Caco-2 (cell line): Measurements from ENCODE around the gene UBE2E2. TPM values are rescaled to one million over a fixed set of nuclear protein-coding genes. Genes with fewer than 3 reads are reported as not detected.

Experiments
- BruUV-seq: library from RNA; stranded (reverse); fragments of 400-500 nt; replicated peaks from 2 replicates; lab custom pipeline; 2021; lab: Mats Ljungman, UMichigan
- CTCF ChIA-PET: fragments of 300-600 bp; sonication (Branson Sonifier 250); formaldehyde crosslinking; loops from one replicate; lab custom pipeline; 2022; ENCODE audit warnings: antibody characterized with exemption; lab: Charles Lee
- POLR2A ChIA-PET: fragments of 300-600 bp; sonication (Branson Sonifier 250); formaldehyde crosslinking; loops from one replicate; lab custom pipeline; 2022; ENCODE audit warnings: antibody characterized with exemption; lab: Charles Lee
- DNase-seq, 2 experiments: peaks; one replicate each; pipeline versions ENCODE4 v3.0.0 to v3.0.0-alpha.2; 2020 to 2022
- H3K27me3 ChIP-seq: replicated peaks from 2 replicates; pipeline ENCODE4 v1.6.0; 2011; ENCODE audit warnings: low read length; ENCODE audit not compliant: control insufficient read depth, insufficient read depth
- H3K36me3 ChIP-seq: 2 replicates; pipeline ENCODE4 v1.5.1; 2011; ENCODE audit warnings: low read length; ENCODE audit not compliant: control insufficient read depth, insufficient read depth
- H3K4me1 ChIP-seq: fragments of 250-450 bp; sonication (Bioruptor Pico); 2 replicates; pipeline ENCODE4 v1.5.1; 2020; ENCODE audit warnings: mild to moderate bottlenecking
- H3K4me3 ChIP-seq: 2 replicates; pipeline ENCODE4 v1.5.1; 2011; ENCODE audit warnings: low read depth, mild to moderate bottlenecking, control low read depth, low read length
- H3K9me3 ChIP-seq: fragments of 250-450 bp; sonication (Bioruptor Pico); 2 replicates; pipeline ENCODE4 v1.5.1; 2020; ENCODE audit warnings: mild to moderate bottlenecking, moderate library complexity
- H3K27ac Mint-ChIP-seq: one replicate; pipeline ENCODE4 v1.8.0; 2022; ENCODE audit warnings: mixed read lengths; ENCODE audit not compliant: unreplicated experiment
- H3K27me3 Mint-ChIP-seq: one replicate; pipeline ENCODE4 v1.8.0; 2022; ENCODE audit warnings: mixed read lengths; ENCODE audit not compliant: insufficient read depth, unreplicated experiment
- H3K36me3 Mint-ChIP-seq: one replicate; pipeline ENCODE4 v1.8.0; 2022; ENCODE audit warnings: mild to moderate bottlenecking, mixed read lengths; ENCODE audit not compliant: insufficient read depth, unreplicated experiment
- H3K4me1 Mint-ChIP-seq: one replicate; pipeline ENCODE4 v1.8.0; 2022; ENCODE audit warnings: low read depth, mixed read lengths; ENCODE audit not compliant: unreplicated experiment
- H3K4me3 Mint-ChIP-seq: one replicate; pipeline ENCODE4 v1.8.0; 2022; ENCODE audit warnings: mild to moderate bottlenecking, moderate library complexity, mixed read lengths; ENCODE audit not compliant: unreplicated experiment
- H3K9me3 Mint-ChIP-seq: one replicate; pipeline ENCODE4 v1.8.0; 2022; ENCODE audit warnings: mixed read lengths; ENCODE audit not compliant: unreplicated experiment
- CTCF ChIP-seq, 2 experiments: fragments of 200-600 bp in 1 of 2; IDR thresholded peaks; 1 replicate in 1 of 2; 2 replicates in 1 of 2; pipeline versions ENCODE4 v1.5.1 to v1.8.0; 2011 to 2022; ENCODE audit warnings: antibody characterized with exemption in 1 of 2, control low read depth in 1 of 2, inconsistent platforms in 1 of 2, low read depth in 1 of 2, low read length in 1 of 2, mild to moderate bottlenecking in 1 of 2, moderate library complexity in 1 of 2; ENCODE audit not compliant: insufficient read depth in 1 of 2, severe bottlenecking in 1 of 2, unreplicated experiment in 1 of 2
- intact Hi-C: fragments of 100-400 bp; cut with micrococcal nuclease; formaldehyde crosslinking; loops from one replicate; pipeline ENCODE4 v1.10.0; 2022; ENCODE audit not compliant: unreplicated experiment
- total RNA-seq: library from RNA; stranded (reverse); gene quantifications from 2 replicates; pipeline ENCODE4 v1.2.3, GENCODE V29; 2022

Gene UBE2E2
- total RNA-seq, 1 experiment from 2014 or later = 83.8 TPM

DNA sequence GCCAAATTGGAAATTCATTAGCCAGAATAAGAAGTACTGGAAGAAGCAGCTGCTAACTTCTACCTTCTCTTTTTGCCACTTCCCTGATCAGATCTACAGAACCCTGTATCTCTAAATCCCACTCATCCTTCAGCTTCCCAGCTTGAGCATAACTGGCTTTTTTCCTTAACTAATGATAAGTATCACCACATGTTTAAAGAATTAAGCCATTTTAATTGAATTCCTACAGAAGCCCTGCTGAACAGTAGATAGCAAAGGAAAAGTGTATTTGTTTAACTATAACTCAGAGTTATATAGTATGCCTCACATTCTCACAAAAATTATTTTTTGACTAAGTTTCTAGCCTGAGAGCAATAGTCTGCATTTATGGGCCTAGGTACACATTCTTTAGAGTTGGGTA, 262.4 kb downstream of the UBE2E2 start:
- Histone ChIP-seq H3K4me3 (no peak overlapping the region), H3K27me3 (no peaks in the 10 kb centered on the region), H3K36me3 (no peaks in the 10 kb centered on the region), H3K4me1 (no peaks in the 10 kb centered on the region), H3K9me3 (no peaks in the 10 kb centered on the region)
- Mint-ChIP-seq H3K27ac (no peak overlapping the region), H3K27me3 (no peaks in the 10 kb centered on the region), H3K4me1 (no peaks in the 10 kb centered on the region), H3K9me3 (peaks cover 9% of the 10 kb centered on the region), H3K36me3 (no peaks in the 10 kb centered on the region), H3K4me3 (no peak overlapping the region)
- CTCF ChIA-PET = no interaction called here
- TF ChIP-seq CTCF (IDR thresholded peaks at IDR 0.05; ENCODE audit: insufficient read depth in 1 of 2, low read depth in 1 of 2, low read length in 1 of 2, severe bottlenecking in 1 of 2, unreplicated experiment in 1 of 2) = no peak
- POLR2A ChIA-PET = no interaction called here
- BruUV-seq = no TSS peak
- DNase-seq = no peak
- intact Hi-C loops = no loop called here

GRCh38 chr3:23468203-23468602, 265.1 kb downstream of the UBE2E2 start:
- Histone ChIP-seq H3K4me3 (no peak overlapping the region), H3K4me1 (no peaks in the 10 kb centered on the region), H3K27me3 (no peaks in the 10 kb centered on the region), H3K9me3 (no peaks in the 10 kb centered on the region), H3K36me3 (no peaks in the 10 kb centered on the region)
- Mint-ChIP-seq H3K27me3 (no peaks in the 10 kb centered on the region), H3K36me3 (no peaks in the 10 kb centered on the region), H3K27ac (no peak overlapping the region), H3K9me3 (peaks cover 9% of the 10 kb centered on the region), H3K4me3 (no peak overlapping the region), H3K4me1 (no peaks in the 10 kb centered on the region)
- TF ChIP-seq CTCF (IDR thresholded peaks at IDR 0.05; ENCODE audit: insufficient read depth in 1 of 2, low read depth in 1 of 2, low read length in 1 of 2, severe bottlenecking in 1 of 2, unreplicated experiment in 1 of 2) = no peak
- DNase-seq = no peak
- ChIA-PET POLR2A (no interaction called here), CTCF (no interaction called here)
- no TSS peak for BruUV-seq
- intact Hi-C loops = no loop called here

- Histone ChIP-seq H3K9me3 (no peaks in the 10 kb centered on the region), H3K4me3 (no peak overlapping the region), H3K27me3 (no peaks in the 10 kb centered on the region), H3K4me1 (no peaks in the 10 kb centered on the region), H3K36me3 (no peaks in the 10 kb centered on the region; the same call in 1 of the 2 replicates)
- POLR2A ChIA-PET = no interaction called here
- Mint-ChIP-seq H3K4me1 (peaks cover 10% of the 10 kb centered on the region), H3K4me3 (no peak overlapping the region), H3K36me3 (peaks cover 9% of the 10 kb centered on the region), H3K9me3 (peaks cover 22% of the 10 kb centered on the region), H3K27me3 (no peaks in the 10 kb centered on the region), H3K27ac (no peak overlapping the region)
- no peak for TF ChIP-seq CTCF (IDR thresholded peaks at IDR 0.05; ENCODE audit: insufficient read depth in 1 of 2, low read depth in 1 of 2, low read length in 1 of 2, severe bottlenecking in 1 of 2, unreplicated experiment in 1 of 2)
- intact Hi-C loops = no loop called here
- BruUV-seq = no TSS peak
- CTCF ChIA-PET = no interaction called here
- no peak for DNase-seq
Measured at GRCh38 chr3:23474580-23475357, 271.6 kb downstream of the UBE2E2 start.
